ENCODE measurements around the gene MIP.
"Not testable (repeated sequence)": the region's sequence is repeated elsewhere in the genome, so short reads cannot be mapped to it uniquely, and the experiment has no call there.

Gene MIP

GRCh38 chr12:56401612-56402011 is 52.8 kb downstream of the MIP start:
- DNase-seq: not testable (repeated sequence)

DNA sequence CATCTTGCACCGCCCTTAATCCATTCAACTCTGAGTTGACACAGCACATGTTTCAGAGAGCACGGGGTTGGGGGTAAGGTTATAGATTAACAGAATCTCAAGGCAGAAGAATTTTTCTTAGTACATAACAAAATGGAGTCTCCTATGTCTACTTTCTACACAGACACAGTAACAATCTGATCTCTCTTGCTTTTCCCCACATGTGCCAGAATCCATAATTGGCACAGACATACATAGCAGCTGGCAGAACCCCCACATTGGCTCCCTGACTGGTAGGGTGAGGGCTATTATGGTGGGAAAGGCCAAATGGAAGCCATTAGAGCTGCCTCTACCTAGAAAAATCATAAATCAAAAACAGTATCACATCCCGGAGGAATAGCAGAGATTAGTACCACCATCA is 53.3 kb downstream of the MIP start:
- DNase-seq: not testable (repeated sequence)
